GM23338 (cell line): ENCODE data around the gene IDE. TPM values are rescaled to one million over a fixed set of nuclear protein-coding genes. Genes with fewer than 3 reads are reported as not detected.

Source experiments
- ATAC-seq: fragments of 200-7000 bp; cut with Tn5 transposase; 3 replicates; pipeline ENCODE4 v1.9.1; 2020
- DNase-seq: peaks from one replicate; pipeline ENCODE4 v3.0.0-alpha.2; 2015; ENCODE audit warnings: low spot score
- H2AFZ ChIP-seq: fragments of 200-600 bp; sonication (generic); 2 replicates; pipeline ENCODE4 v1.8.0; 2016; ENCODE audit warnings: antibody characterized with exemption, mild to moderate bottlenecking, moderate library complexity
- H3F3A ChIP-seq: fragments of 200-600 bp; sonication (generic); replicated peaks from 2 replicates; pipeline ENCODE4 v1.8.0; 2017; ENCODE audit warnings: antibody characterized with exemption, mixed run types, low read depth
- H3K27ac ChIP-seq: fragments of 200-600 bp; sonication (generic); 2 replicates; pipeline ENCODE4 v1.6.1; 2016; ENCODE audit warnings: low read depth
- H3K27me3 ChIP-seq: fragments of 200-600 bp; sonication (generic); 2 replicates; pipeline ENCODE4 v1.8.0; 2016; ENCODE audit warnings: mild to moderate bottlenecking, mixed run types, moderate library complexity; ENCODE audit not compliant: insufficient read depth
- H3K36me3 ChIP-seq: fragments of 200-600 bp; sonication (generic); 2 replicates; pipeline ENCODE4 v1.8.0; 2016; ENCODE audit warnings: mild to moderate bottlenecking; ENCODE audit not compliant: insufficient read depth
- H3K4me1 ChIP-seq: fragments of 200-600 bp; sonication (generic); 2 replicates; pipeline ENCODE4 v1.8.0; 2016; ENCODE audit warnings: mild to moderate bottlenecking, moderate library complexity; ENCODE audit not compliant: insufficient read depth
- H3K4me2 ChIP-seq: fragments of 200-600 bp; sonication (generic); 2 replicates; pipeline ENCODE4 v1.7.1; 2017; ENCODE audit warnings: mixed run types
- H3K4me3 ChIP-seq: fragments of 200-600 bp; sonication (generic); 2 replicates; pipeline ENCODE4 v1.6.1; 2016; ENCODE audit warnings: mixed run types
- H3K79me2 ChIP-seq: fragments of 200-600 bp; sonication (generic); replicated peaks from 2 replicates; pipeline ENCODE4 v1.8.0; 2017; ENCODE audit warnings: mild to moderate bottlenecking; ENCODE audit not compliant: insufficient read depth
- H3K9me2 ChIP-seq: fragments of 200-600 bp; sonication (generic); 2 replicates; pipeline ENCODE4 v1.8.0; 2017; ENCODE audit not compliant: insufficient read depth
- H4K20me1 ChIP-seq: fragments of 200-600 bp; sonication (generic); replicated peaks from 2 replicates; pipeline ENCODE4 v1.8.0; 2017; ENCODE audit warnings: mild to moderate bottlenecking; ENCODE audit not compliant: insufficient read depth
- H3K27ac Mint-ChIP-seq: 2 replicates; pipeline ENCODE4 v1.8.0; 2020; ENCODE audit warnings: inconsistent platforms, mild to moderate bottlenecking, moderate library complexity, mixed read lengths
- H3K27me3 Mint-ChIP-seq: 3 replicates; pipeline ENCODE4 v1.8.0; 2022; ENCODE audit warnings: low read depth, mild to moderate bottlenecking, moderate library complexity, mixed read lengths, inconsistent platforms; ENCODE audit not compliant: insufficient read depth, poor library complexity
- H3K36me3 Mint-ChIP-seq: 3 replicates; pipeline ENCODE4 v1.8.0; 2021; ENCODE audit warnings: low read depth, mild to moderate bottlenecking, inconsistent platforms, moderate library complexity, mixed read lengths
- H3K4me1 Mint-ChIP-seq: 3 replicates; pipeline ENCODE4 v1.8.0; 2020; ENCODE audit warnings: mild to moderate bottlenecking, inconsistent platforms, mixed read lengths
- H3K4me3 Mint-ChIP-seq: 3 replicates; pipeline ENCODE4 v1.8.0; 2021; ENCODE audit warnings: moderate library complexity, mild to moderate bottlenecking, inconsistent platforms, mixed read lengths
- H3K9me3 Mint-ChIP-seq: 3 replicates; pipeline ENCODE4 v1.8.0; 2020; ENCODE audit warnings: moderate library complexity, mild to moderate bottlenecking, inconsistent platforms, mixed read lengths
- EZH2 ChIP-seq: fragments of 200-600 bp; sonication (generic); IDR thresholded peaks from one replicate; pipeline ENCODE4 v1.8.0; 2017; ENCODE audit warnings: antibody characterized with exemption, mild to moderate bottlenecking, low read depth; ENCODE audit not compliant: unreplicated experiment
- JUNB ChIP-seq: IDR thresholded peaks from one replicate; pipeline ENCODE4 v1.6.1; 2016; ENCODE audit warnings: antibody characterized with exemption; ENCODE audit not compliant: unreplicated experiment
- NANOG ChIP-seq: IDR thresholded peaks from 2 replicates; pipeline ENCODE4 v1.6.1; 2016; ENCODE audit warnings: antibody characterized with exemption, borderline replicate concordance
- ZNF114 ChIP-seq: fragments of 250-450 bp; sonication (Bioruptor Pico); IDR thresholded peaks from 2 replicates; pipeline ENCODE4 v1.5.0; 2020; ENCODE audit warnings: mild to moderate bottlenecking, moderate library complexity
- polyA plus RNA-seq: library from polyadenylated mRNA; unstranded; fragments of >200 nt; fragmentation: Nextera tagmentation; extraction: Ambion mirVana; gene quantifications from 2 replicates; pipeline ENCODE4 v1.2.1, GENCODE V29; 2016
- total RNA-seq: library from RNA; depleted of rRNA; stranded (reverse); fragments of >200 nt; shearing (Covaris generic); gene quantifications from 2 replicates; pipeline ENCODE4 v1.2.3, GENCODE V29; 2014
- TF ChIP-seq, protein P1 (sequence below): IDR thresholded peaks from one replicate; pipeline ENCODE4 v1.6.1; 2018; ENCODE audit warnings: antibody characterized with exemption; ENCODE audit not compliant: unreplicated experiment
- TF ChIP-seq, protein P2 (sequence below): fragments of 250-450 bp; sonication (Bioruptor Pico); IDR thresholded peaks from 2 replicates; pipeline ENCODE4 v1.5.0; 2020; ENCODE audit warnings: mild to moderate bottlenecking, moderate library complexity
- TF ChIP-seq, protein P3 (sequence below), 2 experiments: fragments of 200-600 bp in 1 of 2; sonication (generic) in 1 of 2; conservative IDR thresholded peaks; 2 replicates each; pipeline versions ENCODE4 v1.5.1 to v1.6.1; 2016 to 2017; ENCODE audit warnings: antibody characterized with exemption in 2 of 2, low read depth in 2 of 2, mild to moderate bottlenecking in 2 of 2, moderate library complexity in 1 of 2

The IDE gene
- total and polyA plus RNA-seq, 2 experiments from 2014 or later, result 12.9 to 36.3 TPM

DNA sequence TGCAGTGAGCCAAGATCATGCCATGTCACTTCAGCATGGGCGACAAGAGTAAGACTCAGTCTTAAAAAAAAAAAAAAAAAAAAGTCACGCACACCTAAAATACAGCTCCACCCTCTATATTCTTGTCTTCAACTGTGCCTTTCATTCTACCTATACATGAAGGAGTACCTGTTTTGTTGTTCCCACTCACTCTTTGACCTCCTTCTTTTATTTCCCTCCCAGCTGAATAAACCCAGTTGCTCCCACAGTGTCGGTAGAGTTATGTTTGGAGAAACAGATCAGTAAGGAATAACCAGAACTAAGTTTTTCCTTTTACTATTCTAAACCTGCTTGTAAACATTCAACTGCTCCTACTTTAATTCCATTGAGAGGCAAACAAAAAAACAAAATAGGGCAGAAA is 50.3 kb downstream of the IDE start:
- no peak for DNase-seq
- Histone ChIP-seq H3K4me2 (no peak overlapping the region), H3K4me1 (no peaks in the 10 kb centered on the region), H3K36me3 (no peaks in the 10 kb centered on the region), H3K4me3 (no peak overlapping the region), H2AFZ (no peak overlapping the region), H4K20me1 (no peaks in the 10 kb centered on the region), H3K27me3 (no peaks in the 10 kb centered on the region), H3K27ac (no peak overlapping the region), H3F3A (no peaks in the 10 kb centered on the region), H3K9me2 (no peaks in the 10 kb centered on the region), H3K79me2 (no peaks in the 10 kb centered on the region)
- Mint-ChIP-seq H3K4me3 (no peak overlapping the region), H3K4me1 (peaks cover 3% of the 10 kb centered on the region; the same call in 1 of the 3 replicates), H3K36me3 (peaks cover 6% of the 10 kb centered on the region; the same call in 2 of the 3 replicates), H3K9me3 (no peaks in the 10 kb centered on the region), H3K27me3 (no peaks in the 10 kb centered on the region), H3K27ac (no peak overlapping the region)
- TF ChIP-seq EZH2 (no peak), ZNF114 (CRISPR knock-in tag) (no peak), JUNB (no peak), NANOG (no peak)
- TF ChIP-seq, protein P1, sequence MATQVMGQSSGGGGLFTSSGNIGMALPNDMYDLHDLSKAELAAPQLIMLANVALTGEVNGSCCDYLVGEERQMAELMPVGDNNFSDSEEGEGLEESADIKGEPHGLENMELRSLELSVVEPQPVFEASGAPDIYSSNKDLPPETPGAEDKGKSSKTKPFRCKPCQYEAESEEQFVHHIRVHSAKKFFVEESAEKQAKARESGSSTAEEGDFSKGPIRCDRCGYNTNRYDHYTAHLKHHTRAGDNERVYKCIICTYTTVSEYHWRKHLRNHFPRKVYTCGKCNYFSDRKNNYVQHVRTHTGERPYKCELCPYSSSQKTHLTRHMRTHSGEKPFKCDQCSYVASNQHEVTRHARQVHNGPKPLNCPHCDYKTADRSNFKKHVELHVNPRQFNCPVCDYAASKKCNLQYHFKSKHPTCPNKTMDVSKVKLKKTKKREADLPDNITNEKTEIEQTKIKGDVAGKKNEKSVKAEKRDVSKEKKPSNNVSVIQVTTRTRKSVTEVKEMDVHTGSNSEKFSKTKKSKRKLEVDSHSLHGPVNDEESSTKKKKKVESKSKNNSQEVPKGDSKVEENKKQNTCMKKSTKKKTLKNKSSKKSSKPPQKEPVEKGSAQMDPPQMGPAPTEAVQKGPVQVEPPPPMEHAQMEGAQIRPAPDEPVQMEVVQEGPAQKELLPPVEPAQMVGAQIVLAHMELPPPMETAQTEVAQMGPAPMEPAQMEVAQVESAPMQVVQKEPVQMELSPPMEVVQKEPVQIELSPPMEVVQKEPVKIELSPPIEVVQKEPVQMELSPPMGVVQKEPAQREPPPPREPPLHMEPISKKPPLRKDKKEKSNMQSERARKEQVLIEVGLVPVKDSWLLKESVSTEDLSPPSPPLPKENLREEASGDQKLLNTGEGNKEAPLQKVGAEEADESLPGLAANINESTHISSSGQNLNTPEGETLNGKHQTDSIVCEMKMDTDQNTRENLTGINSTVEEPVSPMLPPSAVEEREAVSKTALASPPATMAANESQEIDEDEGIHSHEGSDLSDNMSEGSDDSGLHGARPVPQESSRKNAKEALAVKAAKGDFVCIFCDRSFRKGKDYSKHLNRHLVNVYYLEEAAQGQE, result no peak
- ATAC-seq, result no peak

DNA sequence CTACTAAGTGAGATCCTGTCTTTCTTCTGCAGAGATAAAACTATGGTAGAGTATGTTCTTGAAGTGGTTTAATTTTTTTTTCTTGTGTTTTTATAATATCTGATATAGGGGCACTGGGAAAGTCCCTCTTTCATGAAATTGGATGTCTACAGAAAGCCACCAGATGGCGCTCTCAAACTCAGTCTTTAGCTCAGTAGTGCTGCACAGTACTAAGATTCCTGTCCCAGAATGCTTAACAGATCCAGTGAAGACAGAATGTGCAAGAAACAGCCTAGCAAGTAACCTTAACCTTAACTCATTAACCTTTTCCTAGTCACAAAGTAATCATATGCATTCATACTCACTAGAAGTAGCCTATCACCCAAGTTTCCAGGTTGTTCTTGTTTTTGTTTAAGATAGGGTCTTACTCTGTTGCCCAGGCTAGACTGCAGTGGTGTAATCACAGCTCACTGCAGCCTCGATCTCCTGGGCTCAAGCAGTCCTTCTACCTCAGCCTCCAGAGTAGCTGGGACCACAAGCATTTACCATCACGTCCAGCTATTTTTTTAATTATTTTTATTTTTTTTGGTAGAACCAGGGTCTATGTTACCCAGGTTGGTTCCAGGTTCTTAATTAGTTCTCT is 56.7 kb downstream of the IDE start:
- H3K4me1 Mint-ChIP-seq, result no peaks in the 10 kb centered on the region
- H3K36me3 ChIP-seq, result no peaks in the 10 kb centered on the region; the same call in 1 of the 2 replicates
- no peaks in the 10 kb centered on the region for H3K9me3 Mint-ChIP-seq
- peaks cover 10% of the 10 kb centered on the region for H3K36me3 Mint-ChIP-seq
- H3K4me1 ChIP-seq, result no peaks in the 10 kb centered on the region
- no peaks in the 10 kb centered on the region for H3K79me2 ChIP-seq
- H3K27ac ChIP-seq, result no peak overlapping the region
- no peaks in the 10 kb centered on the region for H3F3A ChIP-seq
- H2AFZ ChIP-seq, result no peak overlapping the region
- H3K4me2 ChIP-seq, result no peak overlapping the region
- no peak overlapping the region for H3K4me3 ChIP-seq
- TF ChIP-seq, protein P2, sequence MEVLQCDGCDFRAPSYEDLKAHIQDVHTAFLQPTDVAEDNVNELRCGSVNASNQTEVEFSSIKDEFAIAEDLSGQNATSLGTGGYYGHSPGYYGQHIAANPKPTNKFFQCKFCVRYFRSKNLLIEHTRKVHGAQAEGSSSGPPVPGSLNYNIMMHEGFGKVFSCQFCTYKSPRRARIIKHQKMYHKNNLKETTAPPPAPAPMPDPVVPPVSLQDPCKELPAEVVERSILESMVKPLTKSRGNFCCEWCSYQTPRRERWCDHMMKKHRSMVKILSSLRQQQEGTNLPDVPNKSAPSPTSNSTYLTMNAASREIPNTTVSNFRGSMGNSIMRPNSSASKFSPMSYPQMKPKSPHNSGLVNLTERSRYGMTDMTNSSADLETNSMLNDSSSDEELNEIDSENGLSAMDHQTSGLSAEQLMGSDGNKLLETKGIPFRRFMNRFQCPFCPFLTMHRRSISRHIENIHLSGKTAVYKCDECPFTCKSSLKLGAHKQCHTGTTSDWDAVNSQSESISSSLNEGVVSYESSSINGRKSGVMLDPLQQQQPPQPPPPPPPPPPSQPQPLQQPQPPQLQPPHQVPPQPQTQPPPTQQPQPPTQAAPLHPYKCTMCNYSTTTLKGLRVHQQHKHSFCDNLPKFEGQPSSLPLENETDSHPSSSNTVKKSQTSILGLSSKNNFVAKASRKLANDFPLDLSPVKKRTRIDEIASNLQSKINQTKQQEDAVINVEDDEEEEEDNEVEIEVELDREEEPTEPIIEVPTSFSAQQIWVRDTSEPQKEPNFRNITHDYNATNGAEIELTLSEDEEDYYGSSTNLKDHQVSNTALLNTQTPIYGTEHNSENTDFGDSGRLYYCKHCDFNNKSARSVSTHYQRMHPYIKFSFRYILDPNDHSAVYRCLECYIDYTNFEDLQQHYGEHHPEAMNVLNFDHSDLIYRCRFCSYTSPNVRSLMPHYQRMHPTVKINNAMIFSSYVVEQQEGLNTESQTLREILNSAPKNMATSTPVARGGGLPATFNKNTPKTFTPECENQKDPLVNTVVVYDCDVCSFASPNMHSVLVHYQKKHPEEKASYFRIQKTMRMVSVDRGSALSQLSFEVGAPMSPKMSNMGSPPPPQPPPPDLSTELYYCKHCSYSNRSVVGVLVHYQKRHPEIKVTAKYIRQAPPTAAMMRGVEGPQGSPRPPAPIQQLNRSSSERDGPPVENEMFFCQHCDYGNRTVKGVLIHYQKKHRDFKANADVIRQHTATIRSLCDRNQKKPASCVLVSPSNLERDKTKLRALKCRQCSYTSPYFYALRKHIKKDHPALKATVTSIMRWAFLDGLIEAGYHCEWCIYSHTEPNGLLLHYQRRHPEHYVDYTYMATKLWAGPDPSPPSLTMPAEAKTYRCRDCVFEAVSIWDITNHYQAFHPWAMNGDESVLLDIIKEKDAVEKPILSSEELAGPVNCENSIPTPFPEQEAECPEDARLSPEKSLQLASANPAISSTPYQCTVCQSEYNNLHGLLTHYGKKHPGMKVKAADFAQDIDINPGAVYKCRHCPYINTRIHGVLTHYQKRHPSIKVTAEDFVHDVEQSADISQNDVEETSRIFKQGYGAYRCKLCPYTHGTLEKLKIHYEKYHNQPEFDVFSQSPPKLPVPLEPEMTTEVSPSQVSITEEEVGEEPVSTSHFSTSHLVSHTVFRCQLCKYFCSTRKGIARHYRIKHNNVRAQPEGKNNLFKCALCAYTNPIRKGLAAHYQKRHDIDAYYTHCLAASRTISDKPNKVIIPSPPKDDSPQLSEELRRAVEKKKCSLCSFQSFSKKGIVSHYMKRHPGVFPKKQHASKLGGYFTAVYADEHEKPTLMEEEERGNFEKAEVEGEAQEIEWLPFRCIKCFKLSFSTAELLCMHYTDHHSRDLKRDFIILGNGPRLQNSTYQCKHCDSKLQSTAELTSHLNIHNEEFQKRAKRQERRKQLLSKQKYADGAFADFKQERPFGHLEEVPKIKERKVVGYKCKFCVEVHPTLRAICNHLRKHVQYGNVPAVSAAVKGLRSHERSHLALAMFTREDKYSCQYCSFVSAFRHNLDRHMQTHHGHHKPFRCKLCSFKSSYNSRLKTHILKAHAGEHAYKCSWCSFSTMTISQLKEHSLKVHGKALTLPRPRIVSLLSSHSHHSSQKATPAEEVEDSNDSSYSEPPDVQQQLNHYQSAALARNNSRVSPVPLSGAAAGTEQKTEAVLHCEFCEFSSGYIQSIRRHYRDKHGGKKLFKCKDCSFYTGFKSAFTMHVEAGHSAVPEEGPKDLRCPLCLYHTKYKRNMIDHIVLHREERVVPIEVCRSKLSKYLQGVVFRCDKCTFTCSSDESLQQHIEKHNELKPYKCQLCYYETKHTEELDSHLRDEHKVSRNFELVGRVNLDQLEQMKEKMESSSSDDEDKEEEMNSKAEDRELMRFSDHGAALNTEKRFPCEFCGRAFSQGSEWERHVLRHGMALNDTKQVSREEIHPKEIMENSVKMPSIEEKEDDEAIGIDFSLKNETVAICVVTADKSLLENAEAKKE (CRISPR knock-in tag), result no peak
- TF ChIP-seq, protein P3, sequence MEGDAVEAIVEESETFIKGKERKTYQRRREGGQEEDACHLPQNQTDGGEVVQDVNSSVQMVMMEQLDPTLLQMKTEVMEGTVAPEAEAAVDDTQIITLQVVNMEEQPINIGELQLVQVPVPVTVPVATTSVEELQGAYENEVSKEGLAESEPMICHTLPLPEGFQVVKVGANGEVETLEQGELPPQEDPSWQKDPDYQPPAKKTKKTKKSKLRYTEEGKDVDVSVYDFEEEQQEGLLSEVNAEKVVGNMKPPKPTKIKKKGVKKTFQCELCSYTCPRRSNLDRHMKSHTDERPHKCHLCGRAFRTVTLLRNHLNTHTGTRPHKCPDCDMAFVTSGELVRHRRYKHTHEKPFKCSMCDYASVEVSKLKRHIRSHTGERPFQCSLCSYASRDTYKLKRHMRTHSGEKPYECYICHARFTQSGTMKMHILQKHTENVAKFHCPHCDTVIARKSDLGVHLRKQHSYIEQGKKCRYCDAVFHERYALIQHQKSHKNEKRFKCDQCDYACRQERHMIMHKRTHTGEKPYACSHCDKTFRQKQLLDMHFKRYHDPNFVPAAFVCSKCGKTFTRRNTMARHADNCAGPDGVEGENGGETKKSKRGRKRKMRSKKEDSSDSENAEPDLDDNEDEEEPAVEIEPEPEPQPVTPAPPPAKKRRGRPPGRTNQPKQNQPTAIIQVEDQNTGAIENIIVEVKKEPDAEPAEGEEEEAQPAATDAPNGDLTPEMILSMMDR (conservative IDR thresholded peaks at IDR 0.05; ENCODE audit: low read depth in 2 of 2), result peak; percentile 84 to 89
- DNase-seq (peak; percentile 90), ATAC-seq (peak; percentile 90)
- H3K27me3 ChIP-seq, result no peaks in the 10 kb centered on the region
- no peak overlapping the region for H3K4me3 Mint-ChIP-seq
- H3K27ac Mint-ChIP-seq, result no peak overlapping the region
- 0 out of 2 replicates have a peak, but pooled peaks cover 2% of the 10 kb centered on the region for H4K20me1 ChIP-seq
- no peaks in the 10 kb centered on the region for H3K27me3 Mint-ChIP-seq
- no peaks in the 10 kb centered on the region for H3K9me2 ChIP-seq
